ENCODE measurements around the gene PPP2R5A. TPM values are rescaled to one million over a fixed set of nuclear protein-coding genes. Genes with fewer than 3 reads are reported as not detected.

Gene PPP2R5A
- total RNA-seq, 1 experiment from 2014 or later, result 22.0 TPM

DNA sequence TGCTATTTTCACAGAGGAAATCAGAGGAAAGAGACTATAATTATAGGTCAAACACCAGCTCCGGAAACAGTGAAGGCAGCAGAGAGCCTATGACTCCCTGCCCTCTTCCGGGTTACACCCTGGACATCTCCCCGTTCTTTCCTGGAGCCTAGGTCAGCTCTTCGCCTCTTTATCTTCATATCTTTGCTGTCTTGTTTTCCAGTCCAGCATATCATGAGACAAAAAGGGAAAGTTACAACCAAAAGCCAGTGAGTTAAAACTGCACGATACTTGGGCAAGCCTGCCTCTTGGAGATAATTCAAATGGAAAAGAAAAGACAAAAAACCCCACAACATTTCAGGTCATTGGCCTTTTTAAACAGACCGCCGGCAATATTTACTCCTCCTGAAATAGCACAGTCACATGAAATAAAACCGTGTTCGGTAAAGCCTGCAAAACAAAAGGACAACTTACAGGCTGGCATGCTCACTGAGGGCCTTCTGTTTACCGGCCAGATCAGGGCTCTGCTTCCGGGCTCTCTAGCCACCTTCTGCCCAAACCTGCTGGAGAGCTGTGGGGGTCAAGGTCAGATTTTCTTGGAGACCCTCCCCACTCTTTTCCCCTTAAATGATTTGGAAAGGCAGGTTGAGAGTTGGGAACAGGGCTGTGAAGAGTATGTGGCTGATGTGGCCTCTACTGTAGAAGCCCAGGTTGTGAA is 42.8 kb upstream of the PPP2R5A start:
- Histone ChIP-seq H3K79me1 (ENCODE audit: insufficient read depth, low read depth, low read length, poor library complexity, severe bottlenecking) (no peaks in the 10 kb centered on the region), H2BK15ac (ENCODE audit: low read depth, low read length) (no peak overlapping the region), H2BK120ac (ENCODE audit: low read depth, low read length, poor library complexity, severe bottlenecking) (no peak overlapping the region), H2BK12ac (ENCODE audit: insufficient read length, low read depth, low read length) (no peak overlapping the region), H3K56ac (ENCODE audit: insufficient read length, low read depth, low read length) (no peak overlapping the region), H3K27ac (ENCODE audit: insufficient read length, low read depth, low read length) (no peak overlapping the region), H4K20me1 (ENCODE audit: control insufficient read depth, insufficient read depth, insufficient read length) (no peaks in the 10 kb centered on the region), H3K4ac (ENCODE audit: low read depth, low read length) (no peak overlapping the region), H3T11ph (ENCODE audit: low read length) (no peak overlapping the region), H4K91ac (ENCODE audit: insufficient read length, low read depth, low read length) (no peak overlapping the region), H3K9ac (ENCODE audit: extremely low read depth, insufficient read length, low read length) (no peak overlapping the region), H3K27me3 (ENCODE audit: insufficient read depth, low read length) (no peaks in the 10 kb centered on the region), H2BK20ac (ENCODE audit: low read depth, low read length, poor library complexity, severe bottlenecking) (no peak overlapping the region), H3K18ac (ENCODE audit: insufficient read length, low read depth, low read length) (no peak overlapping the region), H2AK5ac (ENCODE audit: insufficient read length, low read length) (no peak overlapping the region), H4K5ac (ENCODE audit: insufficient read length, low read depth, low read length) (no peak overlapping the region), H3K14ac (ENCODE audit: insufficient read depth, low read length) (no peak overlapping the region), H3K23me2 (ENCODE audit: insufficient read length, low read depth, low read length, poor library complexity, severe bottlenecking) (no peaks in the 10 kb centered on the region), H4K8ac (replicated peaks; ENCODE audit: insufficient read length, low read depth, low read length) (no peak overlapping the region), H3K4me2 (ENCODE audit: insufficient read depth, insufficient read length, low read length) (no peak overlapping the region), H3K4me1 (ENCODE audit: insufficient read depth, low read length) (no peaks in the 10 kb centered on the region), H3K23ac (ENCODE audit: insufficient read length, low read depth, low read length) (no peak overlapping the region), H3K9me3 (ENCODE audit: control insufficient read depth, low read depth, low read length) (no peaks in the 10 kb centered on the region), H3K79me2 (ENCODE audit: insufficient read depth, low read length) (0 out of 2 replicates have a peak, but pooled peaks cover 2% of the 10 kb centered on the region), H2AFZ (ENCODE audit: low read length) (no peak overlapping the region), H2BK5ac (ENCODE audit: insufficient read length, low read length) (no peak overlapping the region)
- H3K9me3 Mint-ChIP-seq, result no peaks in the 10 kb centered on the region
- TF ChIP-seq, protein P1, sequence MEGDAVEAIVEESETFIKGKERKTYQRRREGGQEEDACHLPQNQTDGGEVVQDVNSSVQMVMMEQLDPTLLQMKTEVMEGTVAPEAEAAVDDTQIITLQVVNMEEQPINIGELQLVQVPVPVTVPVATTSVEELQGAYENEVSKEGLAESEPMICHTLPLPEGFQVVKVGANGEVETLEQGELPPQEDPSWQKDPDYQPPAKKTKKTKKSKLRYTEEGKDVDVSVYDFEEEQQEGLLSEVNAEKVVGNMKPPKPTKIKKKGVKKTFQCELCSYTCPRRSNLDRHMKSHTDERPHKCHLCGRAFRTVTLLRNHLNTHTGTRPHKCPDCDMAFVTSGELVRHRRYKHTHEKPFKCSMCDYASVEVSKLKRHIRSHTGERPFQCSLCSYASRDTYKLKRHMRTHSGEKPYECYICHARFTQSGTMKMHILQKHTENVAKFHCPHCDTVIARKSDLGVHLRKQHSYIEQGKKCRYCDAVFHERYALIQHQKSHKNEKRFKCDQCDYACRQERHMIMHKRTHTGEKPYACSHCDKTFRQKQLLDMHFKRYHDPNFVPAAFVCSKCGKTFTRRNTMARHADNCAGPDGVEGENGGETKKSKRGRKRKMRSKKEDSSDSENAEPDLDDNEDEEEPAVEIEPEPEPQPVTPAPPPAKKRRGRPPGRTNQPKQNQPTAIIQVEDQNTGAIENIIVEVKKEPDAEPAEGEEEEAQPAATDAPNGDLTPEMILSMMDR (conservative IDR thresholded peaks at IDR 0.05), result no peak
- WGBS (ENCODE audit: extremely low coverage, insufficient read length, low lambda C conversion rate), result no CpG with 5 or more reads among the region's 11 CpGs
- DNase-seq, result no peak
- H3K27me3 Mint-ChIP-seq (ENCODE audit: low read depth), result no peaks in the 10 kb centered on the region; the same call in 1 of the 2 replicates
- no peak overlapping the region for H3K27ac Mint-ChIP-seq
- H3K4me1 Mint-ChIP-seq, result no peaks in the 10 kb centered on the region
- no peaks in the 10 kb centered on the region for H3K36me3 Mint-ChIP-seq (ENCODE audit: insufficient read depth in 1 of 3, low read depth in 3 of 3)
- no peak overlapping the region for H3K4me3 Mint-ChIP-seq
